Tibial artery (tissue), 4 donors: ENCODE results near the gene EPB41L2.

ENCODE experiments used
- DNase-seq, 2 donors: peaks; one replicate each; pipeline ENCODE4 v3.0.0-alpha.2; 2019
- H3K27ac ChIP-seq, 2 donors: fragments of 200-600 bp; sonication (generic) in 1 of 2; 1 replicate in 1 of 2; 2 replicates in 1 of 2; pipeline ENCODE4 v1.5.1; 2018 to 2019; ENCODE audit warnings: mild to moderate bottlenecking in 1 of 2
- H3K27me3 ChIP-seq, 2 donors: fragments of 200-600 bp; sonication (generic) in 1 of 2; one replicate each; pipeline versions ENCODE4 v1.5.1 to v1.6.0; 2016 to 2019
- H3K36me3 ChIP-seq, 3 donors: fragments of 200-600 bp; sonication (generic) in 2 of 3; one replicate each; pipeline ENCODE4 v1.5.1; 2016 to 2019; ENCODE audit warnings: mild to moderate bottlenecking in 2 of 3
- H3K4me1 ChIP-seq, 4 donors: fragments of 200-600 bp; sonication (generic) in 2 of 4; 1 replicate in 3 of 4; 2 replicates in 1 of 4; pipeline ENCODE4 v1.5.1; 2016 to 2019
- H3K4me3 ChIP-seq, 2 donors: fragments of 200-600 bp; sonication (generic) in 1 of 2; 1 replicate in 1 of 2; 2 replicates in 1 of 2; pipeline ENCODE4 v1.5.1; 2018 to 2019; ENCODE audit warnings: mild to moderate bottlenecking in 2 of 2
- H3K9me3 ChIP-seq, 3 donors: fragments of 200-600 bp; sonication (generic) in 1 of 3; one replicate each; pipeline ENCODE4 v1.5.1; 2016 to 2019
- intact Hi-C: fragments of 100-400 bp; cut with DNase I; formaldehyde crosslinking; loops from one replicate; pipeline ENCODE4 v1.15.0; 2023; ENCODE audit warnings: low total_unique reads
- TF ChIP-seq, protein P1 (sequence below), 2 experiments: fragments of 200-600 bp in 1 of 2; fragments of 450-650 bp in 1 of 2; IDR thresholded peaks; one replicate each; pipeline ENCODE4 v1.5.1; 2017 to 2019; ENCODE audit warnings: antibody characterized with exemption in 2 of 2, mild to moderate bottlenecking in 1 of 2, moderate library complexity in 1 of 2

The EPB41L2 gene

DNA sequence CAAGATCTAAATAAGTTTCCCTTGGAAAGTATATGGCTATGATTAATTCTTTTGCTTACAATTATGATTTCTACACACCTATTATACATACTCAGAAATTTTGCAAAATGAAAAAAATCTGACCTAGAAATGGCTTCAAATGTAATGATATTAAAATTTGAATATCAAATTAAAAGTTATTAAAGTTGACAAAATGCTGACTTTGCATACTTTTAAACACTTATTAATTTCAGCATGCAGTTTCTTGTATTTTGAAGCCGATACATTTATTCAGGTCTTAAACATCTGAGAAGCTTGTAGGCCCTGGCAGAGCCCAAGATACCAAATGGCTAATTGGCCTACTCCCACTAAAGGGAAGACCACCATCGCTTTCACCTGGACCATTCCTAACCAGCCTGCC is 176.1 kb downstream of the EPB41L2 start:
- Histone ChIP-seq H3K27me3 (no peaks in the 10 kb centered on the region), H3K4me1 (peaks cover 0 to 10% (median 0%) of the 10 kb centered on the region in 4 donors), H3K4me3 (no peak overlapping the region), H3K27ac (no peak overlapping the region), H3K9me3 (no peaks in the 10 kb centered on the region), H3K36me3 (peaks cover 8 to 27% (median 13%) of the 10 kb centered on the region in 3 donors)
- intact Hi-C loops: loop anchor here (2.0 kb wide), 1 partner anchor 230 kb away; no protein-coding TSS in a partner anchor
- TF ChIP-seq, protein P1, sequence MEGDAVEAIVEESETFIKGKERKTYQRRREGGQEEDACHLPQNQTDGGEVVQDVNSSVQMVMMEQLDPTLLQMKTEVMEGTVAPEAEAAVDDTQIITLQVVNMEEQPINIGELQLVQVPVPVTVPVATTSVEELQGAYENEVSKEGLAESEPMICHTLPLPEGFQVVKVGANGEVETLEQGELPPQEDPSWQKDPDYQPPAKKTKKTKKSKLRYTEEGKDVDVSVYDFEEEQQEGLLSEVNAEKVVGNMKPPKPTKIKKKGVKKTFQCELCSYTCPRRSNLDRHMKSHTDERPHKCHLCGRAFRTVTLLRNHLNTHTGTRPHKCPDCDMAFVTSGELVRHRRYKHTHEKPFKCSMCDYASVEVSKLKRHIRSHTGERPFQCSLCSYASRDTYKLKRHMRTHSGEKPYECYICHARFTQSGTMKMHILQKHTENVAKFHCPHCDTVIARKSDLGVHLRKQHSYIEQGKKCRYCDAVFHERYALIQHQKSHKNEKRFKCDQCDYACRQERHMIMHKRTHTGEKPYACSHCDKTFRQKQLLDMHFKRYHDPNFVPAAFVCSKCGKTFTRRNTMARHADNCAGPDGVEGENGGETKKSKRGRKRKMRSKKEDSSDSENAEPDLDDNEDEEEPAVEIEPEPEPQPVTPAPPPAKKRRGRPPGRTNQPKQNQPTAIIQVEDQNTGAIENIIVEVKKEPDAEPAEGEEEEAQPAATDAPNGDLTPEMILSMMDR (IDR thresholded peaks at IDR 0.05): no peak
- DNase-seq: no peak

DNA sequence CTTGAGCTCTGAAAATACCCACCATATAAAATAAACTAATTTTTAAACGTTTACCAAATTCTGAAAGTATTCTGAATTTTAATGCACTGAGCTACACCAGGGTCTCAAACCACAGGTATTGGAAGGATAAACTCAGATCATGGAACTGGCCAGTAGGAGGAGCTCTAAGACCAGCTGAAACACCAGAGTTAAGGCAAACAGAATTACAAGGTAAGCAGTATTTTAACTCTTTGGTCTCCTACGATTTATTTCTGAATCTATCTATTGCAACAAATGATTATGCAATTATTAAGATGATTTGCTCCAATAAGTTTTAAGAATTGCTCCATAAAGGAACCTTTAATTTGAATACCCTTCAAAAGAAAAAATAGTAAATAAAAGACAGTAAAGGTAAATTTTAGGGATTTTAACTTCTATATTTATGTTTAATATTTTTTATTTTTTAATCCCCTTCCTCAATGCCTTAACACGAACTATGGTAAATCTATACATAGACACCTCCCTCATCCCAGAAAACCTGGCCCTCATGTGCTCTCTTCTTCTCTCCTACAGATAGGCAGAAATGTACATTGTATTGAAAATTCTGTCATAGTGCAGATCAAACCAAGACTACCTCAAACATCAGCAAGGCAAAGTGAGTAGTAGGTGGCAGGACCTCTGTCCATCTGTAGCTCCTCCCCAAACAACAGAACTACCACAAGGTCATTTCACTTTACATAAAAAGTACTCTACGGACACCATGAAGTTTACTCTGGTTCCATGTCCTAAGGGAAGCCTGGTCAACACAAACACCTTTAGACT is 177.5 kb downstream of the EPB41L2 start:
- no peaks in the 10 kb centered on the region for H3K27me3 ChIP-seq
- TF ChIP-seq, protein P1 (IDR thresholded peaks at IDR 0.05): peak; percentile 86 to 94
- H3K36me3 ChIP-seq: peaks cover 8 to 23% (median 13%) of the 10 kb centered on the region in 3 donors
- peak in 1 of 2 donors; percentile 68 for DNase-seq
- H3K9me3 ChIP-seq: no peaks in the 10 kb centered on the region
- intact Hi-C loops: loop anchor here (2.0 kb wide), 1 partner anchor 231 kb away; no protein-coding TSS in a partner anchor
- H3K4me3 ChIP-seq: no peak overlapping the region
- H3K27ac ChIP-seq: no peak overlapping the region
- peaks cover 0 to 5% (median 0%) of the 10 kb centered on the region in 4 donors for H3K4me1 ChIP-seq

DNA sequence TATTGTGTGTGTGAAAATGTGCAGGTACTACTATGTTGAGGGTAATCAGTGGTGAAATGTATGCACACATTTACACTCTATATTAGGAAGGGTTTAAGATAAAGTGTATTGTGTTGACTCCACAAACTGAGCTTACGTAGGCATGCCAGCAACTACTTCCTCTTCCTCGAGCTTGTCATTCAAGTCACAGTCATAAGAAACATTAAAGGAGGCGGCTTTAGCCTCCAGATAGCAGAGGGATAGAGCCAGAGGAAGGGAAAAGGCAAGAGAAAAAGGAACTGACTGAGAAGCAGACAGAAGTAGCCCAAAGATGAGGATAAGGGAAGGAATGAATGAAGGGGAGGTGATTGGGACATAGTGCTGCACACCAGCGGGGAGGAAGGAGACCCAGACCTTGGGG is 180.7 kb downstream of the EPB41L2 start:
- intact Hi-C loops: no loop called here

DNA sequence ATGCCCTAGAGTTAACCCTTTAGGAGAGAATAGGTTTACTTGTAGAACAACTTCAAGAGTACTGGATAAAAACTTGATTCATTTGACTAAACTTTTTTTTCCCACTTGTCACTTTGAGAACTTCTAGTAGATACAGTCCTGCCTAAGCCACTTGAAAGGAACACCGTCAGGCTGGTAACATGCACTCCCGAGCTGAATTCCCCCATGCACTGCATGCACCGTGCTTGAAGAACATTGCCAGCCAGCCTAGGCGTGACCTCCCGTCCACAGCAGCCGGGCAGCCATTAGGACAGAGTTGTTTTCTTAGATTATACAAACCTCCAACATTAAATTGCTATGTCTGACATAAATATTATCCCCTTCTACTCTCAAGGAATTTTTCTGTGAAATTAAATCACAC is 183.2 kb downstream of the EPB41L2 start:
- intact Hi-C loops: no loop called here
- TF ChIP-seq, protein P1 (IDR thresholded peaks at IDR 0.05): no peak
- Histone ChIP-seq H3K36me3 (peaks cover 0 to 34% (median 13%) of the 10 kb centered on the region in 3 donors), H3K4me1 (no peaks in the 10 kb centered on the region), H3K27me3 (no peaks in the 10 kb centered on the region), H3K9me3 (no peaks in the 10 kb centered on the region), H3K4me3 (no peak overlapping the region), H3K27ac (no peak overlapping the region)
- DNase-seq: no peak

More for the DNA sequence above, 180.7 kb downstream of the EPB41L2 start:
- TF ChIP-seq, protein P1 (IDR thresholded peaks at IDR 0.05): no peak
- Histone ChIP-seq H3K27me3 (no peaks in the 10 kb centered on the region), H3K4me3 (no peak overlapping the region), H3K27ac (no peak overlapping the region), H3K4me1 (no peaks in the 10 kb centered on the region), H3K9me3 (no peaks in the 10 kb centered on the region), H3K36me3 (peaks cover 0 to 28% (median 13%) of the 10 kb centered on the region in 3 donors)
- no peak for DNase-seq

DNA sequence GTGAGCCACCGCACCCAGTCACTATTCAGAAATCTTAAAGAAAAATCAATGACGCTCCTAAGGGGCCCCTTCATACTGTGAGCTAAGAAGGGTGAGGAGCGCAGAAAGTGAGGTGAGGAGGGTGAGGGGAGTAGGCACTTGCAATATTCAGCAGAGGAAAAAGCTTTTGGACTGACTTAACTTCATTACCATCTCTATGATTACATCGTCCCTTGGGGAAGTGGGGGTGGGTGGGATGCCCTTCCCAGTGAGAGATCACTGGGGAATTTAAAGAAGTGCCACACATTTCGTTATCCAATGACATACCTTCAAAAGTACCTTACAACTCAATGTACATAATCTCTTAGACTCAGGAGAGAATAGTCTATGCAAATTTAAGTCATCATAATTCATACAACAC is 189.3 kb downstream of the EPB41L2 start:
- Histone ChIP-seq H3K4me3 (no peak overlapping the region), H3K27ac (no peak overlapping the region), H3K36me3 (peaks cover 4 to 19% (median 9%) of the 10 kb centered on the region in 3 donors), H3K9me3 (no peaks in the 10 kb centered on the region), H3K27me3 (no peaks in the 10 kb centered on the region), H3K4me1 (peaks cover 0 to 5% (median 0%) of the 10 kb centered on the region in 4 donors)
- intact Hi-C loops: no loop called here
- TF ChIP-seq, protein P1 (IDR thresholded peaks at IDR 0.05): no peak
- no peak for DNase-seq
